Subcutaneous abdominal adipose tissue (tissue), 5 donors: Measurements from ENCODE around the gene DCLRE1A.
"Not testable (repeated sequence)": the region's sequence is repeated elsewhere in the genome, so short reads cannot be mapped to it uniquely, and the experiment has no call there.

ENCODE experiments used
- H3K27ac ChIP-seq: one replicate; pipeline ENCODE4 v1.7.0; 2013; ENCODE audit warnings: low read depth, mild to moderate bottlenecking, inconsistent platforms, low read length, moderate library complexity
- H3K27me3 ChIP-seq, 5 donors: one replicate each; pipeline ENCODE4 v1.7.0; 2013; ENCODE audit warnings: low read length in 5 of 5, inconsistent platforms in 1 of 5; ENCODE audit not compliant: control insufficient read depth in 5 of 5, insufficient read depth in 4 of 5
- H3K36me3 ChIP-seq, 5 donors: one replicate each; pipeline ENCODE4 v1.7.0; 2013; ENCODE audit warnings: low read length in 5 of 5; ENCODE audit not compliant: control insufficient read depth in 5 of 5, insufficient read depth in 5 of 5
- H3K4me1 ChIP-seq, 5 donors: one replicate each; pipeline ENCODE4 v1.7.0; 2013; ENCODE audit warnings: low read length in 5 of 5, mild to moderate bottlenecking in 3 of 5, moderate library complexity in 1 of 5; ENCODE audit not compliant: control insufficient read depth in 5 of 5, insufficient read depth in 5 of 5
- H3K4me3 ChIP-seq, 5 donors: one replicate each; pipeline ENCODE4 v1.7.0; 2013; ENCODE audit warnings: low read length in 5 of 5, low read depth in 1 of 5
- H3K9ac ChIP-seq, 5 donors: one replicate each; pipeline ENCODE4 v1.7.0; 2013; ENCODE audit warnings: low read length in 5 of 5, mild to moderate bottlenecking in 4 of 5, moderate library complexity in 3 of 5
- H3K9me3 ChIP-seq, 5 donors: one replicate each; pipeline ENCODE4 v1.7.0; 2013; ENCODE audit warnings: low read length in 5 of 5; ENCODE audit not compliant: control insufficient read depth in 5 of 5
- donor health status: healthy.
- donor health status: healthy.
- donor health status: healthy.
- donor health status: healthy.
- donor health status: healthy.

Gene DCLRE1A

GRCh38 chr10:113843972-113844485 lies 9.9 kb downstream of the DCLRE1A start:
- Histone ChIP-seq H3K4me1 (no peaks in the 10 kb centered on the region), H3K27me3 (no peaks in the 10 kb centered on the region), H3K27ac (no peak overlapping the region)

DNA sequence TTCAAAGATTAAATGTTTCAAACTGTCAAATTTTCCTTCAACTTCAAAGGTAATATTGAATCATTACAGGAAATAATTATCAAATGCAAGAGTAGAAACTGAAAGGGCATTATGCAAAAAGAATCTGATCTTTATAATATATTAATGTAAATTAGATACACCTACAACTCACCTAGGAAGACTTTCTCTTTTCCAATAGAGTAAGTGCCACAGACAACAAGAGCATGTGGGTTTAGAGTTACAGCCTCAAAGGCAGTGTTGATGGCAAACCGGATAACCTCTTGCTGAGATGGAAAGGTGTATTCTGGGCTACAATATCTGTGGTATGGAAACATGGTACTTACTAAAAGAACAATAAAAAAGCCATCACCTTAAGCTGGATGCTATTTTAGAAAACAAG lies 11.7 kb downstream of the DCLRE1A start:
- H3K4me1 ChIP-seq, result no peaks in the 10 kb centered on the region
- H3K9ac ChIP-seq, result no peak overlapping the region
- H3K4me3 ChIP-seq, result no peak overlapping the region
- H3K36me3 ChIP-seq, result peaks cover 2 to 27% (median 7%) of the 10 kb centered on the region in 5 donors
- no peak overlapping the region for H3K27ac ChIP-seq
- no peaks in the 10 kb centered on the region for H3K27me3 ChIP-seq
- no peaks in the 10 kb centered on the region for H3K9me3 ChIP-seq

More at GRCh38 chr10:113843972-113844485, 9.9 kb downstream of the DCLRE1A start:
- Histone ChIP-seq H3K4me3 (no peak overlapping the region), H3K36me3 (peaks cover 2 to 25% (median 7%) of the 10 kb centered on the region in 5 donors), H3K9ac (no peak overlapping the region), H3K9me3 (no peaks in the 10 kb centered on the region)

- not testable (repeated sequence) for H3K27ac ChIP-seq, H3K36me3 ChIP-seq, H3K27me3 ChIP-seq, H3K9ac ChIP-seq, H3K4me3 ChIP-seq, H3K9me3 ChIP-seq, H3K4me1 ChIP-seq
Measured at GRCh38 chr10:113828567-113828966, 25.3 kb downstream of the DCLRE1A start.

DNA sequence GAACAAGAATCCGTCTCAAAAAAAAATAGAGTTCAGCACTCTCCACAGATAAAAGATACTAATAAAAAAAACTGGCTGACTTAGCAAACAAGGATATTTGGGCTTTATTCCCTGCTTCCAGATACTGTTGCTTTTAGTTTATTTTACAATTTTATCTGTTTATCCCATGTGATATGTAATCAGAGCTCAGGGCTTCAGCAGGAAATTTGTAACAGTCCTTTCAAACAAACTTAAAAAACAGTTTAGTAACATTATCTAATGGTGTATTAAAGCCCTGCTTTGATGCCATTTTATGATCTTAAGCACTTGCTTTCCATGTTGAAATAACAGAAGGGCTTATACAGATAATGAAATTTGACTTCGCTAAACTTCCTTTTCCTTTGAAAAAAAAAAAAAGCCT lies 28.1 kb downstream of the DCLRE1A start:
- Histone ChIP-seq H3K36me3 (no peaks in the 10 kb centered on the region), H3K9me3 (no peaks in the 10 kb centered on the region), H3K9ac (no peak overlapping the region), H3K4me1 (no peaks in the 10 kb centered on the region), H3K27ac (no peak overlapping the region), H3K4me3 (no peak overlapping the region), H3K27me3 (no peaks in the 10 kb centered on the region)

DNA sequence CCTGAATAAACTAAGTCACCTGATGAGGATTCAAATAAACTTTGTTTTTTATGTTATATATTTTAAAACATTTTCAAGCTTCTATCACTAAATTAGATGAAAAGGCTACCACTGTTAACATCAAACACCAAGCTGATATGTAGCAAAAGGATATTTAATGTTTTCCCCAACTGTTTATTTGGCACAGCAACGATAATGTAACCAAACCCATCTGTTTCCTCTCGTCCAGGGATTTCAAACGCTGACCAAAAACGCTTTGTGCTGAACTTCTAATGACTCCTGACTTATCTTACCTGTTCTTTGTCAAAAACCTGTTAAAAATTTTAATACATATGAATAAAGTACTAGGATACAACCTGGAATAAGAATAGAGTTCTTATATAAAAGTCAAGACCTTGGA lies 30.5 kb downstream of the DCLRE1A start:
- H3K27me3 ChIP-seq, result no peaks in the 10 kb centered on the region
- no peaks in the 10 kb centered on the region for H3K36me3 ChIP-seq
- H3K9me3 ChIP-seq, result no peaks in the 10 kb centered on the region
- no peak overlapping the region for H3K9ac ChIP-seq
- H3K27ac ChIP-seq, result no peak overlapping the region
- H3K4me1 ChIP-seq, result no peaks in the 10 kb centered on the region
- no peak overlapping the region for H3K4me3 ChIP-seq

GRCh38 chr10:113822174-113822573 lies 31.7 kb downstream of the DCLRE1A start:
- no peaks in the 10 kb centered on the region for H3K36me3 ChIP-seq
- H3K4me3 ChIP-seq, result no peak overlapping the region
- H3K9me3 ChIP-seq, result no peaks in the 10 kb centered on the region
- H3K27ac ChIP-seq, result no peak overlapping the region
- no peaks in the 10 kb centered on the region for H3K27me3 ChIP-seq
- H3K4me1 ChIP-seq, result no peaks in the 10 kb centered on the region
- H3K9ac ChIP-seq, result no peak overlapping the region

DNA sequence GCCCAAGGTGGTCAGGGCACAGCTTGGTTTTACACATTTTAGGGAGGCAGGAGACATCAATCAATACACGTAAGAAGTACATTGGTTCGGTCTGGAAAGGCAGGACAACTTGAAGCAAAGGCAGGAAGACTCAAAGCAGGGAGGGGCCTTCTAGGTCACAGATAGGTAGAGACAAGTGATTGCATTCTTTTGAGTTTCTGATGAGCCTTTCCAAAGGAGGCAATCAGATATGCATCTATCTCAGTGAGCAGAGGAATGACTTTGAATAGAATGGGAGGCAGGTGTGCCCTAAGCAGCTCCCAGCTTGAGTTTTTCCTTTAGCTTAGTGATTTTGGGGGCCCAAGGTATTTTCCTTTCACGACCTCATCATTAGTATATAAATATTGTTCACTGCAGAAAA lies 32.6 kb downstream of the DCLRE1A start:
- H3K27ac ChIP-seq, H3K9ac ChIP-seq, H3K4me3 ChIP-seq, H3K36me3 ChIP-seq, H3K9me3 ChIP-seq, H3K4me1 ChIP-seq, H3K27me3 ChIP-seq: not testable (repeated sequence)

DNA sequence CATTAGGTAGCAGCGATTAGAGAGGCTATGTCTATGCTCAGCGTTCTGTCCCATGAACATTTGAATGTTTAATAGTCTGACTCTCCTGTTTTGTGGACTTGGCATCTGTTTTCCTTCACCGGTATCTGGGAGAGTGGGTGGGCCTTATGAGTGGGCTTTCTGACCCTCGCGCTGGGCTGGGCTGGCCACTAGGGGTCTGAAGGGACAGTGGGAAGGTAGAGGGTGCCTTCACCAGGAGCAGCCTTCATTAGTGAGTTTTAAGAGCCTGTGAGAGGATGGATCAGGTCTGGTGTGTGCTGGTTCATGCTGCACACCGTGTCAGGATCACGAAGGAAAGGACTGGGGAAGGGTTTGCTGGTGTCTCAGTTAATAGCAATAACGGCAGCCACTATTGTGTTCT lies 33.4 kb downstream of the DCLRE1A start:
- H3K9me3 ChIP-seq, result no peaks in the 10 kb centered on the region
- no peaks in the 10 kb centered on the region for H3K4me1 ChIP-seq
- no peaks in the 10 kb centered on the region for H3K27me3 ChIP-seq
- no peak overlapping the region for H3K27ac ChIP-seq
- H3K36me3 ChIP-seq, result no peaks in the 10 kb centered on the region
- H3K9ac ChIP-seq, result no peak overlapping the region
- no peak overlapping the region for H3K4me3 ChIP-seq

GRCh38 chr10:113819989-113820388 lies 33.9 kb downstream of the DCLRE1A start:
- no peaks in the 10 kb centered on the region for H3K4me1 ChIP-seq
- no peaks in the 10 kb centered on the region for H3K27me3 ChIP-seq
- H3K4me3 ChIP-seq, result no peak overlapping the region
- no peak overlapping the region for H3K27ac ChIP-seq
- no peaks in the 10 kb centered on the region for H3K9me3 ChIP-seq
- no peak overlapping the region for H3K9ac ChIP-seq
- H3K36me3 ChIP-seq, result no peaks in the 10 kb centered on the region

DNA sequence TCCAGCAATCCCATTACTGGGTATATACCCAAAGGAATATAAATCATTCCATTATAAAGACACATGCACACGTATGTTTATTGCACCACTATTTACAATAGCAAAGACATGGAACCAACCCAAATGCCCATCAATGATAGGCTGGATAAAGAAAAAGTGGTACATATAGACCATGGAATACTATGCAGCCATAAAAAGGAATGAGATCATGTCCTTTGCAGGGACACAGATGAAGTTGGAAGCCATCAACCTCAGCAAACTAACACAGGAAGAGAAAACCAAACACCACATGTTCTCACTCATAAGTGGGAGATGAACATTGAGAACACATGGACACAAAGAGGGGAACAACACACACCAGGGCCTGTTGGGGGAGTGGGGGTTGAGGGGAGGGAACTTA lies 39.2 kb downstream of the DCLRE1A start:
- not testable (repeated sequence) for H3K36me3 ChIP-seq, H3K27me3 ChIP-seq, H3K4me1 ChIP-seq, H3K9me3 ChIP-seq, H3K9ac ChIP-seq, H3K27ac ChIP-seq, H3K4me3 ChIP-seq

DNA sequence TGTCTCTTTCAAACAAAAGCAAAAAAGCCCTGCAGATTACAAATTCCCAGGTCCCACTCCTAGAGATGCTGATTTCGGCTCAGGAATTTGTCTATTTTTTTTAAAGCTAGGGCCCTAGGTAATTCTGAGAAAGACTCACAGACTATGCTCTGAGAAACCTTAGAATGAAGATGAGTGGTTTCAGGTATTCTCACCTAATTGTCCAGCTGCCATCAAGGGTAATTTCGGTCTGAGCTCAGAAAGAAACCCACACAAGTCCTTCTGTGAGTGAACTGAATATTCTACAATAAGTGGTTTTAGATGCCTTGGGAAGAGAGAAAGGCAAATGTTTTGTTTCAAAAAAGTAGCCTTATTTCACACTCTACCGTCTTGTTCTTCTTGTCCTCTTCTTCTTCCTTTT lies 45.7 kb downstream of the DCLRE1A start:
- Histone ChIP-seq H3K36me3 (no peaks in the 10 kb centered on the region), H3K4me3 (no peak overlapping the region), H3K4me1 (peaks cover 0 to 1% (median 0%) of the 10 kb centered on the region in 5 donors), H3K9me3 (no peaks in the 10 kb centered on the region), H3K9ac (no peak overlapping the region), H3K27ac (no peak overlapping the region), H3K27me3 (peaks cover 0 to 3% (median 2%) of the 10 kb centered on the region in 5 donors)
